Activated CD8-positive, alpha-beta T cell treated with anti-CD3 and anti-CD28 coated beads for 36 hours (primary cell): ENCODE data around the gene FFAR1. TPM values are rescaled to one million over a fixed set of nuclear protein-coding genes. Genes with fewer than 3 reads are reported as not detected.

Source experiments
- ATAC-seq: fragments of 200-7000 bp; cut with Tn5 transposase; one replicate; pipeline ENCODE4 v1.10.0; 2021; ENCODE audit warnings: mild to moderate bottlenecking, moderate library complexity
- CTCF ChIA-PET: fragments of 350-600 bp; sonication (Branson Sonifier 250); formaldehyde crosslinking; loops from one replicate; lab custom pipeline; 2021; ENCODE audit warnings: antibody characterized with exemption; lab: Charles Lee
- POLR2A ChIA-PET: fragments of 350-600 bp; sonication (Branson Sonifier 250); formaldehyde crosslinking; loops from one replicate; lab custom pipeline; 2021; ENCODE audit warnings: antibody characterized with exemption; lab: Charles Lee
- DNase-seq: peaks from one replicate; pipeline ENCODE4 v3.0.0-alpha.2; 2020
- H3K27ac Mint-ChIP-seq: one replicate; pipeline ENCODE4 v1.8.0; 2021; ENCODE audit warnings: mild to moderate bottlenecking, mixed read lengths
- H3K27me3 Mint-ChIP-seq: one replicate; pipeline ENCODE4 v1.8.0; 2021; ENCODE audit warnings: mixed read lengths
- H3K36me3 Mint-ChIP-seq: one replicate; pipeline ENCODE4 v1.8.0; 2021; ENCODE audit warnings: low read depth, mixed read lengths
- H3K4me1 Mint-ChIP-seq: one replicate; pipeline ENCODE4 v1.8.0; 2021; ENCODE audit warnings: low read depth, mixed read lengths
- H3K4me3 Mint-ChIP-seq: one replicate; pipeline ENCODE4 v1.8.0; 2021; ENCODE audit warnings: mild to moderate bottlenecking, moderate library complexity, mixed read lengths
- H3K9me3 Mint-ChIP-seq: one replicate; pipeline ENCODE4 v1.8.0; 2021; ENCODE audit warnings: mixed read lengths
- intact Hi-C: fragments of 100-400 bp; cut with micrococcal nuclease; formaldehyde crosslinking; loops from one replicate; pipeline ENCODE4 v1.10.0; 2022
- total RNA-seq, 2 experiments: library from RNA; stranded (reverse); gene quantifications; one replicate each; pipeline ENCODE4 v1.2.3, GENCODE V29; 2021
- TF ChIP-seq, protein P1 (sequence below): fragments of 200-600 bp; IDR thresholded peaks from one replicate; pipeline ENCODE4 v1.8.0; 2022; ENCODE audit warnings: antibody characterized with exemption, mild to moderate bottlenecking

FFAR1 gene
- total RNA-seq, 2 experiments from 2014 or later = not detected

DNA sequence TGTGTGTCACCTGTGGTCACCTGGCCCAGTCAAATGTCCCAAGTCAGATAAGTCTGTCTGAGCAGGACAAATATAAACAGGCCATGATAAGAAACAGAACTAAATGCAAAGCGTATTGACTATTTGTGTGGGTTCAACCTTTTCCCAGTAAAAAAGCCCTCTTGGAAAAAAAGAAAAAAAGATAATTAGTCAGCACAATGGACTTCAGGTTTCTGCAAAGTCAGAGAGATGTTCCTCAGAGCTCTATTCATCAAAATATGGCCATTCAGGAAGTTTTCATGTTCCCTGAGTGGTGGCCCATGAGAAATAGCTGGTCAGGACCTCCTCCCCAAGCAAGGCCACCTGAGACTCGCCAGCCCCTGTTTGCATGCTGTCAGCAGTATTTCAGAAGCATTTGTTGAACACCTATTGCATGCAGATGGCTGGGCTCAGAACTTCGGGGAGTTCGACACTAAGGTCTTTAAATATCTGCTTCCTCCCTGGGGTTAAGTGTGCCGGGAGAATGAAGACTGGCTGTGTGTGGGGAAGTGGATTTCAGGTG lies 13.2 kb downstream of the FFAR1 start:
- POLR2A ChIA-PET = no interaction called here
- TF ChIP-seq, protein P1, sequence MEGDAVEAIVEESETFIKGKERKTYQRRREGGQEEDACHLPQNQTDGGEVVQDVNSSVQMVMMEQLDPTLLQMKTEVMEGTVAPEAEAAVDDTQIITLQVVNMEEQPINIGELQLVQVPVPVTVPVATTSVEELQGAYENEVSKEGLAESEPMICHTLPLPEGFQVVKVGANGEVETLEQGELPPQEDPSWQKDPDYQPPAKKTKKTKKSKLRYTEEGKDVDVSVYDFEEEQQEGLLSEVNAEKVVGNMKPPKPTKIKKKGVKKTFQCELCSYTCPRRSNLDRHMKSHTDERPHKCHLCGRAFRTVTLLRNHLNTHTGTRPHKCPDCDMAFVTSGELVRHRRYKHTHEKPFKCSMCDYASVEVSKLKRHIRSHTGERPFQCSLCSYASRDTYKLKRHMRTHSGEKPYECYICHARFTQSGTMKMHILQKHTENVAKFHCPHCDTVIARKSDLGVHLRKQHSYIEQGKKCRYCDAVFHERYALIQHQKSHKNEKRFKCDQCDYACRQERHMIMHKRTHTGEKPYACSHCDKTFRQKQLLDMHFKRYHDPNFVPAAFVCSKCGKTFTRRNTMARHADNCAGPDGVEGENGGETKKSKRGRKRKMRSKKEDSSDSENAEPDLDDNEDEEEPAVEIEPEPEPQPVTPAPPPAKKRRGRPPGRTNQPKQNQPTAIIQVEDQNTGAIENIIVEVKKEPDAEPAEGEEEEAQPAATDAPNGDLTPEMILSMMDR = no peak
- Mint-ChIP-seq H3K4me1 (peaks cover 7% of the 10 kb centered on the region), H3K27ac (no peak overlapping the region), H3K36me3 (no peaks in the 10 kb centered on the region), H3K9me3 (no peaks in the 10 kb centered on the region), H3K27me3 (peaks cover 6% of the 10 kb centered on the region), H3K4me3 (no peak overlapping the region)
- CTCF ChIA-PET = interaction anchor here (0.9 to 1.2 kb wide), 2 partner anchors 9 to 134 kb away, joined by 3 to 4 read pairs; no protein-coding TSS in a partner anchor
- DNase-seq (no peak), ATAC-seq (no peak)
- intact Hi-C loops = no loop called here

DNA sequence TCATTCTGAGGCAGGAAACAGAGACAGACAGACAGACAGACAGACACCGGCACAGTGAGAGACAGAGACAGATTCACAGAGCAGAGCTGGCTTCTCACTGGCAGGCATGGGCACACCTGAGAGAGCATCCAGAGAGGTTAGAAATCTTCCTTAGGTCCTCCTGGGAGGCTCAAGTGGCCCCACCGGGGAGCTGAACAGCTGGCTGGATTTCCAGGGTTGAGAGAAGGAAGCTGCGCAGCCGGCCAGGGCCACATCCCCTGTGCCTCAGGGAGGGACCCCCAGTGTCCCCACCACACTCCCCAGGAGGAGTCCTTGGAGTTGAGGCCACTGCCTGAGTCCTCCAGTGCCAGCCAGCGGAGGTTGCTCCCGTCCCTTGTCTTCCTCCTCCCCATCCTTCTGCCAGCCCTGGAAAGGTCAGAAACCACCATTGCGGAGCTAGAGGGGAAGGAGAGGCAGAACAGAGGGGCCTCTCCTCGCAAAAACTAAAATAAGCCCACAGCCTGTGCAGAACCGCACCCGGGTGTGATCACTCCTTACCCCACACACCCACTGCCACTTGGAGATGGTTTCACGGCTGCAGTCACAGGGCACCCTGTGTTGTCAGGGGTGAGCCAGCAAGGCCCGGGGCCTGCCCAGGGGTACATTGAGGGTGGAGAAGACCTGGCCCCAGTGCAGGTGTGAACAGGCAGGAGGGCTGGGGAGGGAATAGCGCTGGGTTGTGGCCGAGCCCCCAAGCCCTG lies 14.7 kb downstream of the FFAR1 start:
- Mint-ChIP-seq H3K4me1 (peaks cover 7% of the 10 kb centered on the region), H3K36me3 (no peaks in the 10 kb centered on the region), H3K27ac (no peak overlapping the region), H3K27me3 (peaks cover 7% of the 10 kb centered on the region), H3K9me3 (no peaks in the 10 kb centered on the region), H3K4me3 (no peak overlapping the region)
- TF ChIP-seq, protein P1 = no peak
- intact Hi-C loops = no loop called here
- POLR2A ChIA-PET = no interaction called here
- CTCF ChIA-PET = no interaction called here
- DNase-seq (no peak), ATAC-seq (no peak)

DNA sequence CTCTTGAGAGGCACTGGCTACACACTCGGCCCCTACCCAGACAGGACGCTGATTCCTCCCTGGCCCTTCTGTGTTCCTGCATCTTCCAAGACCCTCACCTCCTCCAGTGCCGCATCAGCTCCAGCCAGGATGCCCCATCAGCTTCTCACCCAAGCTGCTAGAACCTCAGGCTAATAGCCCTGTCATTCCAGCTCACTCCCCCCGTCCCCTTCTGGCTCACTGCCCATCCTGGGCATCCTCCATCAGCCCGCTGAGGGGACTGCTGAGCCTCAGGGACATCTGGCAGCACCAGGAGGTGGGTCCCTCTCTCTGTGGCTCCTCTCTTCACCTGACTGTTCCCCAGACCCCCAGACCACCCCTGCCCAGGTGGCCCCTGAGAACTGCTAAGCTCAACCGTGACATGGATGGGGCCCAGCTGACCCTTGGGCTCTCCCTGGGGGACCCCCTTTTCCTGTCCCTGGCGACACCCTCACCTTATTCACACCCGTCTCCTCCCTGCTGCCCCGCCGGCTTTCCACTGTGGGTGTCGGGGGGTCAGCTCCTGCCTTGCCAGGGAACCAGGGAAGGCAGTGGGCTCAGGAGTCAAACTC lies 15.4 kb downstream of the FFAR1 start:
- intact Hi-C loops = no loop called here
- TF ChIP-seq, protein P1 = no peak
- no peak for DNase-seq
- CTCF ChIA-PET = no interaction called here
- POLR2A ChIA-PET = no interaction called here
- no peaks in the 10 kb centered on the region for H3K9me3 Mint-ChIP-seq
- ATAC-seq = no peak
- H3K4me3 Mint-ChIP-seq = no peak overlapping the region
- H3K36me3 Mint-ChIP-seq = no peaks in the 10 kb centered on the region
- peaks cover 5% of the 10 kb centered on the region for H3K4me1 Mint-ChIP-seq
- no peak overlapping the region for H3K27ac Mint-ChIP-seq
- H3K27me3 Mint-ChIP-seq = peaks cover 6% of the 10 kb centered on the region

DNA sequence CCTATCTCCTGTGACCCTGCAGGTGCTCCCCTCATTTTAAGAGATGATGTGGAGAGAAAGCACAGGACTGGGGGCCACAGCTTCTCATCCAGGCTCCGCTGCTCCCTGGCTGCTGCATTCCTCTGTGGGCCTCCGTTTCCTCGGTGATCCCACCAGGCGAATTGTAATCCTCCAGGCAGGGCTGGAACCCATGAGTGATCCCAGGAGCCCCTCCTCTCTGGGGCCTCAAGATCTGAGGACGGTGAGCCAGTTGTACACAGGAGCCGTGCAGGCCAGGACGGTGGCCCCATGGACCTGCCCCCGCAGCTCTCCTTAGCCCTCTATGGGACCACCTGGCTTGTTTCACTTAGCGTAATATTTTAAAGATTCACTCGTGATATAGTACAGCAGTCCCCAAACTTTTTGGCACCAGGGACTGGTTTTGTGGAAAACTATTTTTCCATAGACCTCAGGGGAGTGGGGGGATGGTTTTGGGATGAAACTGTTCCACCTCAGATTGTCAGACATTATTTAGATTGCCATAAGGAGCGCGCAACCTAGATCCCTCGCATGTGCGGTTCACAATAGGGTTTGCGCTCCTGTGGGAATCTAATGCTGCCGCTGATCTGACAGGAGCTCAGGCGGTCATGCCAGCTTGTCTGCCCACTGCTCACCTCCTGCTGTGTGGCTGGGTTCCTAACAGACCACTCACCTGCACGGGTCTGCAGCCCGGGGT lies 16.2 kb downstream of the FFAR1 start:
- Mint-ChIP-seq H3K4me1 (peaks cover 2% of the 10 kb centered on the region), H3K27me3 (peaks cover 3% of the 10 kb centered on the region), H3K27ac (no peak overlapping the region), H3K36me3 (no peaks in the 10 kb centered on the region), H3K9me3 (no peaks in the 10 kb centered on the region), H3K4me3 (no peak overlapping the region)
- ATAC-seq = no peak
- ChIA-PET CTCF (no interaction called here), POLR2A (no interaction called here)
- TF ChIP-seq, protein P1 = no peak
- intact Hi-C loops = no loop called here
- DNase-seq = no peak
